T1000 (cell line): ENCODE data around the gene TRIP10.

Experiments
- DNase-seq: peaks from one replicate; lab custom pipeline; 2025; ENCODE audit warnings: mixed read lengths; lab: John Stamatoyannopoulos, UW

The TRIP10 gene

GRCh38 chr19:6711605-6712004 is 27.9 kb upstream of the TRIP10 start:
- no peak for DNase-seq

- DNase-seq: no peak
Observed at GRCh38 chr19:6712231-6712630, 27.2 kb upstream of the TRIP10 start.

- DNase-seq: no peak
Observed at GRCh38 chr19:6712692-6713670, 26.5 kb upstream of the TRIP10 start.

- DNase-seq: no peak
Observed at GRCh38 chr19:6713773-6714692, 25.4 kb upstream of the TRIP10 start.

- DNase-seq: no peak
Observed at GRCh38 chr19:6714749-6715555, 24.5 kb upstream of the TRIP10 start.

- no peak for DNase-seq
Observed at GRCh38 chr19:6716610-6716970, 22.9 kb upstream of the TRIP10 start.

- no peak for DNase-seq
Observed at GRCh38 chr19:6717036-6717435, 22.4 kb upstream of the TRIP10 start.

- no peak for DNase-seq
Observed at GRCh38 chr19:6717441-6717971, 22.0 kb upstream of the TRIP10 start.

GRCh38 chr19:6718111-6718740 is 21.3 kb upstream of the TRIP10 start:
- DNase-seq: no peak

- no peak for DNase-seq
Observed at GRCh38 chr19:6718741-6719539, 20.5 kb upstream of the TRIP10 start.

- DNase-seq: no peak
Observed at GRCh38 chr19:6719540-6719861, 20.0 kb upstream of the TRIP10 start.

- DNase-seq: no peak
Observed at GRCh38 chr19:6719992-6720368, 19.5 kb upstream of the TRIP10 start.

- peak; percentile 25 for DNase-seq
Observed at GRCh38 chr19:6720369-6721137, 18.9 kb upstream of the TRIP10 start, which contains the start of gene C3. Gene C3, minus strand, starts transcription at chr19:6720650. Its CDS starts 61 bp downstream, at chr19:6720589.

GRCh38 chr19:6721138-6721474 is 18.4 kb upstream of the TRIP10 start:
- no peak for DNase-seq

GRCh38 chr19:6721773-6722172 is 17.7 kb upstream of the TRIP10 start:
- DNase-seq: no peak

GRCh38 chr19:6723108-6723618 is 16.3 kb upstream of the TRIP10 start:
- DNase-seq: no peak

GRCh38 chr19:6723738-6724137 is 15.7 kb upstream of the TRIP10 start:
- DNase-seq: no peak

GRCh38 chr19:6724631-6725492 is 14.6 kb upstream of the TRIP10 start:
- no peak for DNase-seq
